ENCODE data around the gene BACH1. TPM values are rescaled to one million over a fixed set of nuclear protein-coding genes. Genes with fewer than 3 reads are reported as not detected.

The BACH1 gene
- polyA plus RNA-seq, 1 donor: 25.6 TPM

- DNase-seq (ENCODE audit: low read depth): no peak
These were observed 8.5 kb upstream of the BACH1 start for GRCh38 chr21:29290240-29290639.

GRCh38 chr21:29293495-29293894, 5.2 kb upstream of the BACH1 start:
- no peak for DNase-seq (ENCODE audit: low read depth)

- DNase-seq (ENCODE audit: low read depth): no peak
These were observed 3.6 kb upstream of the BACH1 start for GRCh38 chr21:29295066-29295650.

- no peak for DNase-seq (ENCODE audit: low read depth)
These were observed 2.3 kb upstream of the BACH1 start for GRCh38 chr21:29296446-29296845.

GRCh38 chr21:29297483-29298347, 1.0 kb upstream of the BACH1 start:
- no peak for DNase-seq (ENCODE audit: low read depth)

- DNase-seq (ENCODE audit: low read depth): peak; percentile 17
These were observed 559 bp downstream of the BACH1 start for GRCh38 chr21:29299046-29299915.

GRCh38 chr21:29299916-29300806, 1.4 kb downstream of the BACH1 start:
- no peak for DNase-seq (ENCODE audit: low read depth)

GRCh38 chr21:29300807-29301138, 2.1 kb downstream of the BACH1 start:
- DNase-seq (ENCODE audit: low read depth): no peak

GRCh38 chr21:29301691-29302090, 3.0 kb downstream of the BACH1 start:
- no peak for DNase-seq (ENCODE audit: low read depth)

GRCh38 chr21:29302359-29302875, 3.7 kb downstream of the BACH1 start:
- no peak for DNase-seq (ENCODE audit: low read depth)

- no peak for DNase-seq (ENCODE audit: low read depth)
These were observed 4.6 kb downstream of the BACH1 start for GRCh38 chr21:29303288-29303687.

- DNase-seq (ENCODE audit: low read depth): no peak
These were observed 5.9 kb downstream of the BACH1 start for GRCh38 chr21:29304597-29304996.

- DNase-seq (ENCODE audit: low read depth): no peak
These were observed 6.3 kb downstream of the BACH1 start for GRCh38 chr21:29305068-29305467.

- DNase-seq (ENCODE audit: low read depth): no peak
These were observed 6.8 kb downstream of the BACH1 start for GRCh38 chr21:29305561-29305960.

- no peak for DNase-seq (ENCODE audit: low read depth)
These were observed 8.2 kb downstream of the BACH1 start for GRCh38 chr21:29306920-29307319.

- no peak for DNase-seq (ENCODE audit: low read depth)
These were observed 9.2 kb downstream of the BACH1 start for GRCh38 chr21:29307718-29308455.

- no peak for DNase-seq (ENCODE audit: low read depth)
These were observed 9.7 kb downstream of the BACH1 start for GRCh38 chr21:29308456-29308783.

GRCh38 chr21:29309703-29310102, 11.0 kb downstream of the BACH1 start:
- DNase-seq (ENCODE audit: low read depth): no peak

GRCh38 chr21:29311802-29312201, 13.1 kb downstream of the BACH1 start:
- DNase-seq (ENCODE audit: low read depth): no peak

GRCh38 chr21:29312981-29313380, 14.3 kb downstream of the BACH1 start:
- DNase-seq (ENCODE audit: low read depth): no peak
